Heart left ventricle (tissue), 13 donors: Measurements from ENCODE around the gene ADAMTSL2.

Experiments
- POLR2A ChIP-seq, 2 donors: fragments of 450-650 bp; IDR thresholded peaks; one replicate each; pipeline ENCODE4 v1.6.1; 2017; ENCODE audit warnings: antibody characterized with exemption in 2 of 2, mild to moderate bottlenecking in 2 of 2, moderate library complexity in 2 of 2
- TF ChIP-seq, protein P1 (sequence below), 12 donors: fragments of 200-600 bp; sonication (generic) in 4 of 12; IDR thresholded peaks; one replicate each; pipeline versions ENCODE4 v1.5.0 to v1.8.0; 2018 to 2022; ENCODE audit warnings: antibody characterized with exemption in 12 of 12, mild to moderate bottlenecking in 5 of 12
- donor health status: ischemic (EF 13 %, LVEDD 7.1; RV severe dilation, severe dysfunction).
- donor health status: DM: no; HTN: yes; CAD: no.
- donor health status: DM: no; HTN: no; CAD: no.
- donor health status: ischemic (EF 25% LVEDD 6.9; RV normal size, moderate dysfunction).
- donor health status: ischemic (EF 25% LVEDD 5.7; RV mildly dilated, moderate dysfunction).
- donor health status: ischemic (EF 35%, LVEDD 5.7; RV mildly dilated, moderate dysfunction).
- donor health status: nonischemic (EF 11% LVEDD 7.7; RV severe dilation, severe dysfunction).
- donor health status: DM: yes; HTN: yes; CAD: no.
- donor health status: PGD.
- donor health status: ischemic (EF 29% LVEDD 5.4; RV normal size, mild dysfunction).
- donor health status: nonischemic (EF 23%, LVEDD 6.1; RV moderate dilation, normal function).

- TF ChIP-seq, protein P1, sequence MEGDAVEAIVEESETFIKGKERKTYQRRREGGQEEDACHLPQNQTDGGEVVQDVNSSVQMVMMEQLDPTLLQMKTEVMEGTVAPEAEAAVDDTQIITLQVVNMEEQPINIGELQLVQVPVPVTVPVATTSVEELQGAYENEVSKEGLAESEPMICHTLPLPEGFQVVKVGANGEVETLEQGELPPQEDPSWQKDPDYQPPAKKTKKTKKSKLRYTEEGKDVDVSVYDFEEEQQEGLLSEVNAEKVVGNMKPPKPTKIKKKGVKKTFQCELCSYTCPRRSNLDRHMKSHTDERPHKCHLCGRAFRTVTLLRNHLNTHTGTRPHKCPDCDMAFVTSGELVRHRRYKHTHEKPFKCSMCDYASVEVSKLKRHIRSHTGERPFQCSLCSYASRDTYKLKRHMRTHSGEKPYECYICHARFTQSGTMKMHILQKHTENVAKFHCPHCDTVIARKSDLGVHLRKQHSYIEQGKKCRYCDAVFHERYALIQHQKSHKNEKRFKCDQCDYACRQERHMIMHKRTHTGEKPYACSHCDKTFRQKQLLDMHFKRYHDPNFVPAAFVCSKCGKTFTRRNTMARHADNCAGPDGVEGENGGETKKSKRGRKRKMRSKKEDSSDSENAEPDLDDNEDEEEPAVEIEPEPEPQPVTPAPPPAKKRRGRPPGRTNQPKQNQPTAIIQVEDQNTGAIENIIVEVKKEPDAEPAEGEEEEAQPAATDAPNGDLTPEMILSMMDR (IDR thresholded peaks at IDR 0.05) = no peak
- no peak for TF ChIP-seq POLR2A (IDR thresholded peaks at IDR 0.05)
Observed at GRCh38 chr9:133507246-133507965, 27.1 kb upstream of the ADAMTSL2 start.
